HG03342 (cell line): ENCODE results near the gene TRABD2B.

Experiments used
- ATAC-seq: cut with Tn5 transposase; IDR thresholded peaks from one replicate; pipeline ENCODE4 v1.9.1; 2021; ENCODE audit warnings: mild to moderate bottlenecking, moderate library complexity; ENCODE audit not compliant: unreplicated experiment

The TRABD2B gene

DNA sequence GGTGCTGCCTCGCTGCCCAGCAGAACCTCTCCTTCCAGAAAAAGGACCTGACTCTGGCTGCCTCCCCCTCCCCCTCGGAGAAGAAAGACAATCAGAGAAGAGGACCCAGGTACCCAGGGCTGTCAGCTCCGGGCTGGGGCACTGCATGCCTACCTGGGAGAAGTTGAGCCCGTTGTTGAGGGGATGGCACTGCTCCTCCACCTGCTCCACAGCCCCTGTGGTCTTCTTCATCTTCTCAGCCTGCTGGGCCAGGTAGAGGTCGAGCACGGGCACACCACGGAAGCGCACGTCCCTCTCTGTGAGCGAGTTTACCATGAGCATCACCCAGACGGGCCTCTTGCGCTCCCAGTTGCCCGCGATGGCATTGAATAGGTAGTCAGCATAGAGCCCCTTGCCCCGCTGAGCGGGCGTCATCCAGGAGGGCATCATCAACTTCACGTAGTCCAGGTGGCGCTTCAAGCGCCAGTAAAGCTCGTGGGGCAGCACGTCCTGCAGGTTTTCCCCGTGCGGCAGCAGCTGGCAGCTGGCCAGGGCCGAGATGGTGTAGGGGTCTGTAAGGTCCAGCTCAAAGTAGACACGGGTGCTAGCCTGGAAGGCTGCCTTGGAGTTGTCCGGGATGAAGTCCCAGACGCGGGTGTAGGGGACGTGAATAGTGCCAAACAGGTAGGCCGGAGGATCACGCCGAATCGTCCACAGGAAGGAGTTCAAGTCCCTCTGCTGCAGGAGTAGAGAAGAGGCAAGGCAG lies 3.1 kb downstream of the TRABD2B start:
- ATAC-seq, result no peak

DNA sequence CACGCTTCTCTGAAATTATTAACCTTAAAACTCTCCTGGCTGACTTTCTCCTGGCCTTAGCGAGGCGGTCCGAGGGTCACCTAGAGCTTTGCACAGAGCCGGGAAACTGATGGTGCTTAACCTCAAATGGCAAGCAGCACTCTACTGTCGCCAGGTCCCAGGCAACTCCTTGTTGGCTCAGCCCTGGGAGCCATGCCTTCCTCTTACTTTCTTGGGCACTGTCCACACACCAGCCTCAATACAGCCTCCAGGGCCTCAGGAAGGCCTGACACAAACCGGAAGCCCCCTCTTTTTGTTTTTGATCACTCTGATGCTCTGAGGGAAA lies 3.8 kb downstream of the TRABD2B start:
- no peak for ATAC-seq

DNA sequence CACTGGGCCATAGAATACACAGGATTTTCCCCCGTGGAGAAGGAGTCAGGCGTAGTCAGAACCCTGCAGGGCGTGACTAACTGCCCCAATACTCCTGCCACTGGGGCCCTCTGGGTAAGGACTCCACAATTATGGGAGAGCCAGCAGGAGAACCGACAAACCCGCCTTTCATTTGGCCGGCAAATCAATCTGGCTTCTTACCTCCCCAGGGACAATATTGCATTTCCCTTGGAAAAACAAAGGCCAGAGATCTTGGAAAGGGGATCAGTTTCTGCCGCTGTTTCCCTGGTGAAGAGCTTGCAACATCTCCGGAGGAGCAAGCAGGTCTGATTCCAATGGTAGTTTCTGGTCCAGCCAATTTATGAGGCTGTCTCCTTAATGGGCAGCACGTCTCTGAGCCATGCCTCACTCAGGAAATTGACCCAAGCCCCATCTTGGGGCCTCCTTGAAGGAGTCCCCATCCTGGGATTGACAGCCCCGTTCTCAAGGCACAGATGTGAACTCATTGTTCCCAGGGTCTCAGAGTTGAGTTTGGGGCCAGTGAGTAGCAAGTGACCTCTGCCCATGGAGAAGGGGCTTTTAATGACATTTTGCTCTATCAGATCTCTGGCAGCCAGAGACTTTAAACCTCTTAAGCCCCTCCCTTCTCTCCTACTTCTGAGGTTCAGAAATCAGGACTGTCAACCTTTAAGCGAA lies 4.3 kb downstream of the TRABD2B start:
- ATAC-seq, result no peak

DNA sequence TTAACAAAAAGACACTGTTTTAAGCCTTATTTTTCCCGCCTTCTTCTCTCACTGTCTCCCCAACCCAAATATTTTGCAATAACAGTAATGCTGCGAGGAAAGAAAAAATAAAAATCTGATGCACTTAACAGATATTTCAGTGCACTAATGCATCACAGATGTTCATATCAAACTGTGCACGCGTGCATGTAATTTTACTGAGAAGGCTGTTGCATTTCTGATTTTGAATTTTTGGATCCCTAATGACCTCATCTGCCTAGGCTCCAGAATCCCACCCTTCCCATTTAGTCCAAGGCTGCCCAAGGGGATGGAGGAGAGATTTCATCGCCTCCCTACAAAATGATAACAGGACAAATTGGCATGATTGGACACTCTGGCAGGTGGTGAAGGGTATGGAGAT lies 5.5 kb downstream of the TRABD2B start:
- ATAC-seq, result no peak

DNA sequence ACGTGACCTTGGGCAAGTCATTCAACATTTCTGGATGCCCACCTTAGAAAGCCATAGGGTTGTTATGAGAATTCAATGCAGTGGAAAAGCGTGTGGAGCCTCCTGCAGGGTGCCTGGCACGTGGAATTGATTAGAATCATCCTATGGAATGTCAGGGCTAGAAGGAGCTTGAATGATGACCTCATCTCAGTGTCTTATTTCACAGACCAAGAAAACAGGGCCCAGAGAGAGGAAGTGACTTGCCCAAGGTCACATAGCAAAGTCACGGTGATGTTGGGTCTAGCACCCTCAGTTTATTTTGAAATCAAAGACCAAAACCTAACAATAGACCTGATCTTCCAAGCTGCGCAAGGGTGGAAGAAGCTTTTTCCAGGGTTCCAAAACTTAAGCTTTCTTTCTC lies 6.0 kb downstream of the TRABD2B start:
- no peak for ATAC-seq

DNA sequence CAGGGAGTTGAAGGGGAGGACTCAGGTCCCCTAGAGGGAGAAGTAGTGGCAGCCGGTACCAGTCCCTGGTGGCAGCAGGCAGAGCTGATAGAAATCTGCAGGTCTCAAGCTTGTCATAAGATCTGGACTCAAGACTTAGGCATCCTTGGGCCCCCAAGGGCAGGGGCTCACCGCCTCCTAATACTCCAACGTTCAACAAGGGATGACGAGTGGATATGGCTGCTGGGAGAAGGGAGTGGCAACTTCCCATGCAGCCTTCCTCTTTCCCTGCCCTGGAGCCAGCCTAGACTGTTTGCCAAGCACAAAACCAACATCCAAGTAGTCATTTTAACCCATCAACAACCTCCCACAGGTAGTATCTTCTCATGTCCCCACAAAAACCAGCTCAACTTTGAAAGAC lies 6.9 kb downstream of the TRABD2B start:
- ATAC-seq, result no peak

DNA sequence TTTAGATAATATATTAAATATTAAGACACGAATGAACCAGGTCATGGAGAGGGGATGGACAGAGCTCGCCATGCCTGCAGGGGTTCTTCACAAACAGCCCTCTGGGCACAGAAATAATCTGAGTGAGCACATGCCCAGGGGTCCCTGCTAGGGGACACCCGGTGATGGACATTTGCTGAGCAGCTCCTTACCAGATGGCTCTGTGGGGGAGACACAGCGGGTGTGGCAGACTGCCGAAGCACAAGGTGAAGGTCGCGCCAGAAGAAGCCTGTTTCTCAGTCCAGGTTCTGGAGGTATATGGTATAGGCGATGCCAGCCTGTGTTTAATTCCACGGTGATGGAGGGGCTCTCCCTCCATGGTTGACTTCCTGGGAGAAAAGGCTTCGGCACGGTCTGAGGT lies 9.6 kb downstream of the TRABD2B start:
- no peak for ATAC-seq

DNA sequence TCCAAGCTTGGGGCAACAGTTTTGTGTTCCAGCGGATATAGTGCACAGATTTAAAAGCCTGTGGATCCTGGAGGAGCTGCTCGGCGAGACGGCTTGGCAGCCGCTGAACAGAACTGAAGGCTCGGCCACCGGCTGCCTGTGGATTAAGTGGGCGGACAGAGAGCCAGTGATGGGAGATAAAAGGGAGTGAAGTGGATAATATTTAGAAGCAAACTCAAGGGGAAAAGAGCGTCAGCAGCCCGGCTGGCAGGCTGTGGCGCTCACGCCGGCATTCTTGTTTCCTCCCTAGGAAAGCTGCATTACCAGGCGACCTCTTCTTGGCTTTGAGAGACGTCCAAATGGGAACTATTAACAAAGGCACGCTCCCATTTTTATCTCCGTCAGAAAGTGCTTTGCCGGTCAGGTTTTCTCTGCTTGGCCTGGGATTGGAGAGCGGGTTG lies 10.4 kb downstream of the TRABD2B start:
- no peak for ATAC-seq

DNA sequence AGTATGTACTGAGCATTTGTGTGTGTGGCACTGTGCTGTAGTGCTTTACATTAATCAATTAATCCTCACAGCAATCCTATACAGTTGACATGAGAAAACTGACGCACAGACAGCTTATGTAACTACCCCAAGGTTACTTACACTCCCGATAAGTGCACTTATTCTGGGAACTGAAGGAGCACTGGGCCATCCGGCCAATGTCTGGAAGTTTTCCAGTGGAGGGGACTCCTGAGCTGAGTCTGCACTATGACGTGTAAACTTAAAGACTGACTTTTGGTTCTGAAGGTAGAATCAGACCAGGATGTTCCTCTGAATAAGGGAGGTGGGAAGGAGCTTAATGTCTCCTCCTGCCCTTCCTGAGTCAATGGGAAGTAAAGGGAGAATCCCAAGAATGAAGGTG lies 12.2 kb downstream of the TRABD2B start:
- ATAC-seq, result no peak

DNA sequence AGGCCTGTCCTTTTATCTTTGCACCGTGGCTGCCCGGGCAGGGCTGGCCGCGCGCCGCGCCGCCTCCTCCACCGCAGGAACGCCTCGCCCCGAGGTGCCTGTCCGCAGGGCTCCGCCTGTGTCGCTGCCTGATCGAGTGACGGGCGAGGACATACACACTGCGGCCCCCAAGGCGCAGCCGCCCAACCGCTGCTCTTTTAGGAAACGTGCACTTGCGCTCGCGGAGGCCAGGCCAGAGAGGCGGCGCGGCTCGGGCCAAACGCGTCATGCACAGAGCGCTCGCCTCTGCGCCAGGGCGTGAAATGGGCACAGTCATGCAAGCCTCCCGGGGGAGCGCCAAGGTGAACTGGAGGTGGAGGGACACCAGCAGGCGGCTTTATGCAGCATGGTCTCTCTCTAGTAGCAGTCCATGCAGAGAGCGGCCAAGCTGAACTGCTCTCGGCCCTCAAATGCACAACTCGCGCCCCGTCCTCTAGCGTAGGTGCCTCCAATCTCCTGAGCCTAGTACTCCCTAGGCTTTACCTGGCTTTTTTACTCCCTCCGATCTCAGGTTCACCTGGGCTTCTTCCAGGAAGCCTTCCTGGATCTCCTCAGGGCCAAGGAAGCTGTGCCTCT lies 12.9 kb downstream of the TRABD2B start:
- ATAC-seq, result no peak

DNA sequence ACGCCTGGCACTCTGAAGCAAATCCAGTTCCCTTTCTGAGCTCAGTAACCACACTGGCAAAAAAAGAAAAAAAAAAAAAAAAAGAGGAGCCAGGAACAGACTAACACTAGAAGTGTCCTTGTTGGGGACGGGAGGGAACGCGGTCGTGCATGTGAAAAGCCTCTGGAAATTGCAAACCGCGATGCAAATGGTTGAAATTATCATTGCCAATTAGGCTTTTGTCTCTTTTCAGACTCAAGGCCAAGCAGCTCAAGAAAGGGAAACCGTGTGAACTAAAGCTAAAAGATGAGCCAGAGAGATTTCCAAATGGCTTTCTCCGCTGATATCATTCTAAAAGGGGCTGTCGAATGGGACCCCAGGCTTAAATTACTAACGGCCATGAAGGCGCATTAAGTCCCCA lies 13.5 kb downstream of the TRABD2B start:
- no peak for ATAC-seq

DNA sequence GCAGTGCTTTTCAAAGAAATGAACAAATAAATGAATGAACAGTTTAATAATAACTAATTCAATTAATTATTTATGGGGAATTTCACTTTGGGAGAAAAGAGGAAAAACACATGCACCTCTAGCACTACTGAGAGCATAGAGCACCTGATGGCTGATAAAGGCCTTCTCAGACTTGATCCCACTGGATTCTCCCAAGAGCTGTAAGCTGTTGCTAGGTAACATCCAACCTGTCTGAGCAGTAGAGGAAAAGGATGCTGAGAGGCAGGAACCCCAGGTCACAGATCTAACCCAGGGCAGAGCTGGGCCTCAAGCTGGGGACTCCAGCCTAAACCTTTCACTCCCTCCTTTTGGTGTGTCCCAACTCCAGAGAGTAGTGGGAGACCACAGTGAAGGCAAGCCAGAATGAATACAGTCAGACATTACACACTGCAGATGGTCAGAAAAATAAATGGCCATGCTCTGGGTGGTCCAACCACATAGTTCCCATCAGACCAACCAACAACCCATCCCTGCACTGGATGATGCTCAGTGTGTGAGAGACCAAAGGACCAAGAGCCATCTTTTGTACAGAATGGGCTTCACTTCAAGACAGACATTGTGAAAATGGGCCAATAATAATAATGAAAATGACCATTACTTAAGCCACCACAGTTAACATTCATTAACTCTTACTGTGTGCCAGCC lies 15.4 kb downstream of the TRABD2B start:
- ATAC-seq, result no peak

DNA sequence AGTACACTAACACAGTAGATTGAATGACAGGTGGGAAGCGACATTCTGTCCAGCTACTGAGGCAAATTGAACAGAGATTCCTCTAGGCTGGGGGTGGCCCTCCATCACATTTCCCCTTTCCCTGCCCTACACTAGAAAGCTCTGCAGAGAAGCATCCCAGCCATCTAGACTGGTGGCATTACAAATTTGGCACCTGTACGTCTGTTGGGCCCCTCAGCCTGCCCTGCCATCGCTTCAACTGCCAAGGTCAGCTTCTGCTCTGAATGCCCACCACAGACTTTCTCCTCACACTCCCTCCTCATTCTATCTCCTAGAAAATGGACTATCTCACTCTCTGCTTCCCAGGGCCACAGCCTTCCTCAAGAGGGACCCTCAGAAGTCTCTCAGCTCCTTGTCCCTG lies 16.7 kb downstream of the TRABD2B start:
- ATAC-seq, result no peak

DNA sequence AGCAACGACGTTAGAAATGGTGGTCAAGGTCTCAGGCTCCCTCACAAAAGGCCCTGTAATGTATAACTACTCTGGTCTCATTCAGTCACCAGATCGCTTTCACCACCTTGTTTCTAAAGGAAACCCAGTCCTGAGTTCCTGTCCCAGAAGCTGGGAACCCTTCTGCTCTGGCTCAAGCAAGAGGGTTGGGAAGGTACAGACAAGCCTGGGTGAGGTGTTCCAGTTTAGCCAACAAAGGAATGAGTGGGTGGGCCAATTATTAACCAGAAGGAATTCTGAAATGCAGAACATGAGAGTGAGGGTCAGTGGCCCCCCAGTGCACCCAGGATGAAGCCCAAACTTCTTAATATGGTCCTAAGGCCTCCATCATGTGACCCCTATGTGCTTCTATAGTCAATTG lies 17.5 kb downstream of the TRABD2B start:
- no peak for ATAC-seq

DNA sequence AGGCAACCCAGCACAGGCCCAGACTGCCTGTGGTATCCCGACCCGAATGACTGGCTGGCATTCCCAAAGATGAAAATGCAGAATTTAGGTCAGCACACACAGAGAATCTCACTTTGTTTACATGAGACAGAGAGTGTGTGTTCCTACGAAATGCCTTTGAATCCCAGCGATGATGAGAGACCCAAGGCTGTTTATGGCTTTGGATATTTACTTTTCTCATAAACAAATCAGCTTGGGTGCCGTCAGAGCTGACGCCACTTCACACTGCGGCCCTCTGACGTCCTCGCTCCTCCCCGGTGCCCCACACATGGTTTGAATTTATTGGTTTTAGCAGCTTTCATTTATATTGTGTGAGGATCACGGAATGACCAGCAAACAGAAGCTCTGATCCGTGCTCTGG lies 18.7 kb downstream of the TRABD2B start:
- ATAC-seq, result no peak

DNA sequence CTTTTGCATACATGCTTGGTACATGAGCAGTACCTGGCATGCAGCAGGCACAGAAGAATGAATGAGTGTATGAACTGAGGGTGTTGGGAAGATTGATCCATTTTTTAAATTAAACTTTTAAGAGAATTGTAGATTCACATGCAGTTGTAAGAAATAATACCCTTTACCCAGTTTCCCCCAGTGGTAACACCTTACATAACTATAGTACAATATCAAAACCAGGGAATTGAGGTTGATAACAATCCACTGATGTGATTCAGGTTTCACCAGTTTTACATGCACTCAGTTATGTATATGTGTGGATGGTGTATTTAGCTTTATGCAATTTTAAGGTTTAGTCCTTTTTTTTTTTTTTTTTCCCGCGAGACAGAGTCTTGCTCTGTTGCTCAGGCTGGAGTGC lies 20.5 kb downstream of the TRABD2B start:
- ATAC-seq, result no peak

DNA sequence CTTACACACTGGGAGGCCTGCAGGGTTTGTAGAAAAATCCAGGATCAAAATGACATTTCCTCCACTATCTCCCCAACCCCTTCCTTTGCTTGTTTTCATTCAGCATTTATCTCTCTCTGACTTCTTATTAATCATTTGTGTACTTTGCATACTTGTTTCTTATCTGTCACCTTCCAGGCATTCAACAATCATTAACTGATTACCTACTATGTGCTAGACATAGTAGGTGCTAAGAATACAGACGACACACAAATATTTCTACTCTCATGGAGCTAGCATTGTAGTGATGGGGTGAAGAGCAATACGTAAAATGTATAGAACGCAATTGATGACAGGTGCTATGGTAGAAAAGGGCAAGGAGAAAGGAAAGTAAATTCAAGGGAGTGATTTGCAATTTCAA lies 20.9 kb downstream of the TRABD2B start:
- ATAC-seq, result no peak

DNA sequence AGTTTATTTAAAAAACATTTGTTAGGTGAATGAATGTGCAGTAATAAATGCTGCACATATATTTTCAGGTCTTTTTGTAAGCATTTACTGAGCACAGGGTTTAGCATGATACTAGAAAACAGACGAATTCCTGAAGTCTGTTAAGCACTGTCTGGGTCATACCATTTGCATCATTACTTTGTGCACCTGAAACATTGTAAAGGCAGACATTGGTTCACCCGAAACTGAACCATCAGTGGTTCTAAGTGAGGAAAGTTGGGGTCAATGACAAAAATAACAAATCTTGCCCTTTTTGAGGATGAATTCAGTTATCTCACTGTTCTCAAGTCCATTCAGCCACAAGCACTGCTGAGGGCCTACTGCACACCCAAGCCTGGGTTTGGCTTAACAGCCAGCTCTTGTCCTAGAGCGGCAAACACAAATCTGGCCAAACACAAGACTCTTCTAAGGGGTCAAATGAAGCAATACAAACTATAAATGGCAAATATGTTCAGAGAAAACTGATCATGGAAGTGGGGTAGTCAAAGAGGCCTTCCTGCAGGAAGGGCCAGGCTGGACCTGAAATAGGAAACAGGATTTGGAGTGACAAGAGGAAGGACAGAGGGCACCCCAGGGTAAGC lies 21.8 kb downstream of the TRABD2B start:
- ATAC-seq, result no peak

DNA sequence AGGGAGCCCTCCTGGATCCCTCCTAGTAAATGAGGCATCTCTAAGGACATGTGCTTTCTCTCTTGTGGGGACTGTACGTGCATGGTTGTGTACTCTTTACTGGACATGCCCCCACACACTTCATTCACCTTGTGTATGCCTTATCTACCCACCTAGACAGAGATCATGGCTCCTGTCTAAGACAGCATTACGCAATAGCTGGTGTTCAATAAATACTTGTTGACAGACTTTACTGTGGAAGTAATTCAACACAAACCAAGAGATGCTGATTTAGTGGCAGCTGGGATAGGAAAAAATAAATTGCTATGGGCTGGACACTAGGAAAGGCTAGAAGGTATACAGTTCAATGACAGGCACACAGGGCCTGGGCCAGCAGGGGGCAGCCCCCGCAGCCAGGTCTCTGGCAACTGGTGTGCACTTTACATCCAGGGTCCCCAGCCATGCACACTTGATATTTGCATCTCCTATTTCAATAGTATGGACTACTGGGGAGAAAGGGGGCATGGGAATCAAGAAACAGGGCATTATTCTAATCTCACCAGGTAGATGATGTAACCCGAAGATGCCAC lies 24.2 kb downstream of the TRABD2B start:
- no peak for ATAC-seq

DNA sequence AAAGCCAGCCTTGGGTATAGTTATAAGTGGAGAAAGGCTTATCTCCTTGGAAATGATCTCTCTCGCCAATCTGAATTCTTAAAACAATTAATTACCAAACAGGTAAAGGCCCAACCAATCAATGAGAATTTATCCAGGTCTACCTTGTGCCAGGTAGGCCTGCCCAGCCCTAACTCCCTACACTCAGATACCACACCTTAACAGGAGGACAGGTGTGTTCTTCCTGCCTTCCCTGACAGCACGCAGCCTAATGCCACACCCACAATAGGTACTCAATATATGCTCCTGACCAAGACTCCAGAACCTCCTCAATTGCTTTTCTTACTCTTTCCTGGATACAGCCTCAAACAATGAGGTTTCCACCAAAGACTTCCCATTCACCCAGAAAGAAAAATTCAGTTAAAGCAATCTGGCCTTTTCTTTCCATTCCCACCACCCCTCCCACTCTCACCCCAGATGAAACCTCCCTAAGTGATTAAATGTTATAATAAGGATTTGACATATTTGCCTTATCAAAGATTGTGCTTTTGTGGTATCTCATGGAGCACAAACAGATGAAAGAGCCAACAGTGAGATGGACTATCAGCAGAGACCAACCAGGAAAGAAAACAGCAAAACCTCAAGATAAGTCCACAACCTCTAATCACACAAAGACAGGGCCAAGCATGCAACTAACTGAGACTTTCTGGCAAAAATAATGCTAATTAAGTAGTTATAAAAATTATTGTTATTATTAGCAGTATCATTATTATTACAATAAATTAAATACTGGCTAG lies 25.6 kb downstream of the TRABD2B start:
- ATAC-seq, result no peak
